HCT116 (cell line): ENCODE measurements around the gene HTR3A. TPM values are rescaled to one million over a fixed set of nuclear protein-coding genes. Genes with fewer than 3 reads are reported as not detected.

Experiments used
- ATAC-seq: fragments of 200-7000 bp; cut with Tn5 transposase; 2 replicates; pipeline ENCODE4 v1.9.1; 2020; ENCODE audit warnings: mild to moderate bottlenecking, moderate library complexity
- BruUV-seq: library from RNA; stranded (reverse); fragments of 400-500 nt; replicated peaks from 2 replicates; lab custom pipeline; 2021; lab: Mats Ljungman, UMichigan
- CTCF ChIA-PET: fragments of 300-600 bp; sonication (Branson Sonifier 250); formaldehyde crosslinking; loops from one replicate; lab custom pipeline; 2021; ENCODE audit warnings: antibody characterized with exemption; lab: Charles Lee
- POLR2A ChIA-PET: fragments of 300-600, 350-600 bp; sonication (Branson Sonifier 250); formaldehyde crosslinking; loops from one replicate; lab custom pipeline; 2021; ENCODE audit warnings: antibody characterized with exemption; lab: Charles Lee
- RAD21 ChIA-PET, 2 experiments: fragments of 300-600 bp; sonication (Branson Sonifier 250); formaldehyde crosslinking; loops; one replicate each; lab custom pipeline; 2023; ENCODE audit warnings: low total read pairs in 2 of 2; ENCODE audit not compliant: uncharacterized antibody in 2 of 2, unreplicated experiment in 2 of 2, low non-redundant PET in 1 of 2; lab: Charles Lee
- DNase-seq: peaks from one replicate; pipeline ENCODE4 v3.0.0-alpha.2; 2010; ENCODE audit warnings: low read depth, low spot score
- H2AFZ ChIP-seq: fragments of 200-600 bp; shearing (Covaris generic), sonication (generic); 2 replicates; pipeline ENCODE4 v1.6.1; 2017; ENCODE audit warnings: low read depth, mixed run types, mixed read lengths, antibody characterized with exemption, low read length; ENCODE audit not compliant: poor library complexity, severe bottlenecking
- H3K27ac ChIP-seq: 2 replicates; pipeline ENCODE4 v1.5.1; 2012; ENCODE audit warnings: low read depth, low read length
- H3K27me3 ChIP-seq: fragments of 200-600 bp; sonication (generic); 2 replicates; pipeline ENCODE4 v1.6.1; 2016; ENCODE audit warnings: mixed run types, low read length, mixed read lengths; ENCODE audit not compliant: insufficient read depth
- H3K36me3 ChIP-seq, 2 experiments: fragments of 200-500 bp in 1 of 2; fragments of 200-600 bp in 1 of 2; sonication (Bioruptor generic) in 1 of 2; sonication (generic) in 1 of 2; 2 replicates each; pipeline versions ENCODE4 v1.5.1 to v1.6.1; 2014 to 2016; ENCODE audit warnings: low read length in 2 of 2, inconsistent platforms in 1 of 2, mixed read lengths in 1 of 2, mixed run types in 1 of 2; ENCODE audit not compliant: insufficient read depth in 2 of 2, control insufficient read depth in 1 of 2
- H3K4me1 ChIP-seq, 2 experiments: fragments of 200-600 bp in 1 of 2; sonication (generic) in 1 of 2; 2 replicates each; pipeline versions ENCODE4 v1.5.1 to v1.6.1; 2012 to 2017; ENCODE audit warnings: low read length in 2 of 2, inconsistent platforms in 1 of 2, mild to moderate bottlenecking in 1 of 2, mixed read lengths in 1 of 2, mixed run types in 1 of 2, moderate library complexity in 1 of 2; ENCODE audit not compliant: insufficient read depth in 2 of 2, control insufficient read depth in 1 of 2
- H3K4me2 ChIP-seq: fragments of 200-600 bp; sonication (generic); 2 replicates; pipeline ENCODE4 v1.6.1; 2017; ENCODE audit warnings: mixed run types, low read length, mixed read lengths
- H3K4me3 ChIP-seq, 2 experiments: fragments of 200-600 bp in 1 of 2; sonication (generic) in 1 of 2; replicated peaks in 1 of 2; 2 replicates each; pipeline ENCODE4 v1.5.1; 2011 to 2016; ENCODE audit warnings: low read length in 2 of 2, control low read depth in 1 of 2, low read depth in 1 of 2, mild to moderate bottlenecking in 1 of 2, mixed read lengths in 1 of 2, mixed run types in 1 of 2
- H3K79me2 ChIP-seq: fragments of 200-600 bp; sonication (generic); 2 replicates; pipeline ENCODE4 v1.6.1; 2017; ENCODE audit warnings: mild to moderate bottlenecking, mixed run types, low read length, moderate library complexity, mixed read lengths; ENCODE audit not compliant: insufficient read depth
- H3K9ac ChIP-seq: fragments of 200-600 bp; sonication (generic); 2 replicates; pipeline ENCODE4 v1.6.1; 2016; ENCODE audit warnings: low read length, mixed read lengths
- H3K9me2 ChIP-seq: fragments of 200-600 bp; sonication (generic), shearing (Covaris generic); 2 replicates; pipeline ENCODE4 v1.6.1; 2017; ENCODE audit warnings: mixed run types, mild to moderate bottlenecking, moderate library complexity; ENCODE audit not compliant: insufficient read depth
- H3K9me3 ChIP-seq, 2 experiments: fragments of 200-500 bp in 1 of 2; fragments of 200-600 bp in 1 of 2; sonication (Bioruptor generic) in 1 of 2; sonication (generic) in 1 of 2; 2 replicates each; pipeline ENCODE4 v1.6.1; 2014 to 2017; ENCODE audit warnings: low read length in 2 of 2, mixed read lengths in 2 of 2, inconsistent platforms in 1 of 2, low read depth in 1 of 2, mild to moderate bottlenecking in 1 of 2, mixed run types in 1 of 2, moderate library complexity in 1 of 2; ENCODE audit not compliant: control insufficient read depth in 1 of 2, insufficient read depth in 1 of 2
- H4K20me1 ChIP-seq: fragments of 200-600 bp; sonication (generic), shearing (Covaris generic); 2 replicates; pipeline ENCODE4 v1.6.1; 2017; ENCODE audit warnings: mixed run types, mild to moderate bottlenecking, moderate library complexity; ENCODE audit not compliant: insufficient read depth
- CBX3 ChIP-seq: IDR thresholded peaks from 2 replicates; pipeline ENCODE4 v1.6.1; 2012; ENCODE audit warnings: low read depth
- CEBPB ChIP-seq: IDR thresholded peaks from 2 replicates; pipeline ENCODE4 v1.6.1; 2012; ENCODE audit warnings: low read depth
- EZH2 ChIP-seq: fragments of 200-600 bp; sonication (generic); IDR thresholded peaks from 2 replicates; pipeline ENCODE4 v1.6.1; 2017; ENCODE audit warnings: antibody characterized with exemption, mixed run types
- EZH2phosphoT487 ChIP-seq: fragments of 200-600 bp; IDR thresholded peaks from 2 replicates; pipeline ENCODE4 v1.6.1; 2018; ENCODE audit warnings: antibody characterized with exemption, borderline replicate concordance
- FOSL1 ChIP-seq: IDR thresholded peaks from 2 replicates; pipeline ENCODE4 v1.6.1; 2012; ENCODE audit warnings: low read depth
- JUND ChIP-seq: IDR thresholded peaks from 2 replicates; pipeline ENCODE4 v1.6.1; 2012
- POLR2AphosphoS5 ChIP-seq: IDR thresholded peaks from 2 replicates; pipeline ENCODE4 v1.6.1; 2011; ENCODE audit warnings: mild to moderate bottlenecking, low read depth, low read length, moderate library complexity
- RAD21 ChIP-seq: IDR thresholded peaks from 2 replicates; pipeline ENCODE4 v1.6.1; 2012; ENCODE audit warnings: low read depth, mild to moderate bottlenecking
- SIN3A ChIP-seq: IDR thresholded peaks from 2 replicates; pipeline ENCODE4 v1.6.1; 2012; ENCODE audit warnings: low read depth
- SRF ChIP-seq: IDR thresholded peaks from 2 replicates; pipeline ENCODE4 v1.6.1; 2012; ENCODE audit warnings: low read depth
- TCF7L2 ChIP-seq: IDR thresholded peaks from 2 replicates; pipeline ENCODE4 v1.7.0; 2011; ENCODE audit warnings: borderline replicate concordance, inconsistent platforms; ENCODE audit not compliant: insufficient read depth, insufficient read length; ENCODE audit errors: extremely low read depth
- YY1 ChIP-seq: IDR thresholded peaks from 2 replicates; pipeline ENCODE4 v1.6.1; 2011; ENCODE audit warnings: low read length, low read depth, moderate library complexity, mild to moderate bottlenecking; ENCODE audit not compliant: insufficient replicate concordance; ENCODE audit errors: extremely low read depth
- ZFX ChIP-seq: fragments of 450-650 bp; IDR thresholded peaks from 2 replicates; pipeline ENCODE4 v1.6.1; 2017
- ZNF274 ChIP-seq: fragments of 200-500 bp; sonication (Bioruptor generic); IDR thresholded peaks from 2 replicates; pipeline ENCODE4 v1.6.1; 2014; ENCODE audit warnings: mild to moderate bottlenecking, low read depth, low read length, inconsistent platforms
- intact Hi-C: fragments of 100-400 bp; cut with micrococcal nuclease; formaldehyde crosslinking; loops from 2 replicates; pipeline ENCODE4 v1.10.0; 2022
- total RNA-seq: library from RNA; stranded (reverse); gene quantifications from one replicate; pipeline ENCODE4 v1.2.1, GENCODE V29; 2021; ENCODE audit not compliant: unreplicated experiment
- TF ChIP-seq, protein P1 (sequence below), 3 experiments: fragments of 200-600 bp in 1 of 3; sonication (generic) in 1 of 3; IDR thresholded peaks in 2 of 3; conservative IDR thresholded peaks in 1 of 3; 2 replicates each; pipeline ENCODE4 v1.5.1; 2012 to 2017; ENCODE audit warnings: low read depth in 2 of 3, low read length in 2 of 3, antibody characterized with exemption in 1 of 3, borderline replicate concordance in 1 of 3, control low read depth in 1 of 3, mild to moderate bottlenecking in 1 of 3, mixed read lengths in 1 of 3, mixed run types in 1 of 3, moderate library complexity in 1 of 3; ENCODE audit not compliant: insufficient read depth in 1 of 3
- TF ChIP-seq, protein P2 (sequence below): IDR thresholded peaks from 2 replicates; pipeline ENCODE4 v1.6.1; 2011; ENCODE audit warnings: mild to moderate bottlenecking, low read length, moderate library complexity; ENCODE audit not compliant: insufficient replicate concordance; ENCODE audit errors: extremely low read depth
- TF ChIP-seq, protein P3 (sequence below): IDR thresholded peaks from 2 replicates; pipeline ENCODE4 v1.6.1; 2012

Gene HTR3A
- total RNA-seq, 1 experiment from 2014 or later, result 0.12 TPM

DNA sequence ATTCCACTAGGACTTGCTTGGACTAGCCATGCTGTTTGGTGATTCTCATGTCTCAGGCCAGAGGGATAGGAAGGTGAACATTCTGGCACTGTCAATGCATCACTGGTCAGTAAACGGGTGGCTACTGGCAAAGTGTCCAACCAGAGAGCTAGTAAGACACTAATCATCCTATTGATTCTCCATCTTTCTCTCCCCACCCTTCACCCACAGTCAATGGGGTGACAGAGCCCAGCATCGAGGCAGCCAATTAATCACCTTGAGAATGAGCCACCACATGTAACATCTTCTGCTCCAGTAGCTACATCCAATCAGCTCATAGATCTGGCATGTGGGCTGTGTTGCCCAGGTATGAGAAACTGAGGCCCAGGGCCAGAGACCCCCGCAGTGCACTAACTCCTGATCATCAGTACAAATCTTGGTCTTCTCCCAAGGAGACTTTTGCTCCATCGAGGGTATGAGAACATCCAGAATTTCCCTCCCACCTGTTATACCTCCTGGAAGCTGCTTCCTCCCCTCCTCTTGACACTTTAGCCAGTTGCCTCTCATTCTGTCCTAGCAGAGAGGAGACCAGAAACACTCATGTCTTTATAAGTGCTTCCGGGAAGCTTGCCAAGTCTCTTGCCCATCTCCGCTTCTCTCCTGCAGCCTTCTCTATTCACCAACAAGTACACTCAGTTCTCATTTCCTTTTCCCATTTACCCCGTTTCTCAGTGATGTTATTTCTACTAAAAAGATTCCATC is 17.0 kb downstream of the HTR3A start:
- Histone ChIP-seq H3K9me3 (no peaks in the 10 kb centered on the region), H3K4me3 (no peak overlapping the region), H3K4me1 (no peaks in the 10 kb centered on the region), H3K9me2 (no peaks in the 10 kb centered on the region), H2AFZ (no peak overlapping the region), H3K9ac (no peak overlapping the region), H3K27me3 (peaks cover 45% of the 10 kb centered on the region), H3K4me2 (no peak overlapping the region), H3K79me2 (no peaks in the 10 kb centered on the region), H4K20me1 (no peaks in the 10 kb centered on the region), H3K36me3 (no peaks in the 10 kb centered on the region), H3K27ac (no peak overlapping the region)
- TF ChIP-seq CEBPB, result no peak
- TF ChIP-seq, protein P1, sequence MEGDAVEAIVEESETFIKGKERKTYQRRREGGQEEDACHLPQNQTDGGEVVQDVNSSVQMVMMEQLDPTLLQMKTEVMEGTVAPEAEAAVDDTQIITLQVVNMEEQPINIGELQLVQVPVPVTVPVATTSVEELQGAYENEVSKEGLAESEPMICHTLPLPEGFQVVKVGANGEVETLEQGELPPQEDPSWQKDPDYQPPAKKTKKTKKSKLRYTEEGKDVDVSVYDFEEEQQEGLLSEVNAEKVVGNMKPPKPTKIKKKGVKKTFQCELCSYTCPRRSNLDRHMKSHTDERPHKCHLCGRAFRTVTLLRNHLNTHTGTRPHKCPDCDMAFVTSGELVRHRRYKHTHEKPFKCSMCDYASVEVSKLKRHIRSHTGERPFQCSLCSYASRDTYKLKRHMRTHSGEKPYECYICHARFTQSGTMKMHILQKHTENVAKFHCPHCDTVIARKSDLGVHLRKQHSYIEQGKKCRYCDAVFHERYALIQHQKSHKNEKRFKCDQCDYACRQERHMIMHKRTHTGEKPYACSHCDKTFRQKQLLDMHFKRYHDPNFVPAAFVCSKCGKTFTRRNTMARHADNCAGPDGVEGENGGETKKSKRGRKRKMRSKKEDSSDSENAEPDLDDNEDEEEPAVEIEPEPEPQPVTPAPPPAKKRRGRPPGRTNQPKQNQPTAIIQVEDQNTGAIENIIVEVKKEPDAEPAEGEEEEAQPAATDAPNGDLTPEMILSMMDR (IDR thresholded peaks at IDR 0.05 in 2 of 3, conservative IDR thresholded peaks at IDR 0.05 in 1 of 3; ENCODE audit: borderline replicate concordance in 1 of 3, insufficient read depth in 1 of 3, low read depth in 2 of 3, low read length in 2 of 3), result no peak
- no peak for TF ChIP-seq CBX3
- no peak for TF ChIP-seq SRF
- no peak for TF ChIP-seq ZNF274
- no peak for TF ChIP-seq TCF7L2
- TF ChIP-seq, protein P2, sequence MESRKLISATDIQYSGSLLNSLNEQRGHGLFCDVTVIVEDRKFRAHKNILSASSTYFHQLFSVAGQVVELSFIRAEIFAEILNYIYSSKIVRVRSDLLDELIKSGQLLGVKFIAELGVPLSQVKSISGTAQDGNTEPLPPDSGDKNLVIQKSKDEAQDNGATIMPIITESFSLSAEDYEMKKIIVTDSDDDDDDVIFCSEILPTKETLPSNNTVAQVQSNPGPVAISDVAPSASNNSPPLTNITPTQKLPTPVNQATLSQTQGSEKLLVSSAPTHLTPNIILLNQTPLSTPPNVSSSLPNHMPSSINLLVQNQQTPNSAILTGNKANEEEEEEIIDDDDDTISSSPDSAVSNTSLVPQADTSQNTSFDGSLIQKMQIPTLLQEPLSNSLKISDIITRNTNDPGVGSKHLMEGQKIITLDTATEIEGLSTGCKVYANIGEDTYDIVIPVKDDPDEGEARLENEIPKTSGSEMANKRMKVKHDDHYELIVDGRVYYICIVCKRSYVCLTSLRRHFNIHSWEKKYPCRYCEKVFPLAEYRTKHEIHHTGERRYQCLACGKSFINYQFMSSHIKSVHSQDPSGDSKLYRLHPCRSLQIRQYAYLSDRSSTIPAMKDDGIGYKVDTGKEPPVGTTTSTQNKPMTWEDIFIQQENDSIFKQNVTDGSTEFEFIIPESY, result no peak
- TF ChIP-seq POLR2AphosphoS5, result no peak
- no peak for TF ChIP-seq YY1
- TF ChIP-seq FOSL1, result no peak
- no peak for TF ChIP-seq ZFX
- no peak for TF ChIP-seq EZH2phosphoT487
- no peak for TF ChIP-seq RAD21
- TF ChIP-seq EZH2, result no peak
- no peak for TF ChIP-seq SIN3A
- TF ChIP-seq JUND, result no peak
- TF ChIP-seq, protein P3, sequence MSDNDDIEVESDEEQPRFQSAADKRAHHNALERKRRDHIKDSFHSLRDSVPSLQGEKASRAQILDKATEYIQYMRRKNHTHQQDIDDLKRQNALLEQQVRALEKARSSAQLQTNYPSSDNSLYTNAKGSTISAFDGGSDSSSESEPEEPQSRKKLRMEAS, result no peak
- RAD21 ChIA-PET, result interaction anchor here in 1 of 2 experiments (0.9 kb wide), 1 partner anchor 95 kb away, joined by 3 read pairs; no protein-coding TSS in a partner anchor
- CTCF ChIA-PET, result interaction anchor here (0.5 to 5.7 kb wide), 3 partner anchors 188 to 268 kb away, joined by 3 to 74 read pairs (median 3); no protein-coding TSS in a partner anchor
- DNase-seq (no peak), ATAC-seq (no peak)
- no TSS peak for BruUV-seq
- intact Hi-C loops, result loop anchor here (5.0 kb wide), 1 partner anchor 685 kb away; no protein-coding TSS in a partner anchor
- POLR2A ChIA-PET, result no interaction called here
